Measurements from ENCODE around the gene MUC6. TPM values are rescaled to one million over a fixed set of nuclear protein-coding genes. Genes with fewer than 3 reads are reported as not detected.
"Not testable (repeated sequence)": the region's sequence is repeated elsewhere in the genome, so short reads cannot be mapped to it uniquely, and the experiment has no call there.

Gene MUC6
- total RNA-seq, 4 donors from 2014 or later = not detected

- no peak for ATAC-seq
- Histone ChIP-seq H3K36me3 (no peaks in the 10 kb centered on the region), H3K4me3 (no peak overlapping the region), H3K9me3 (no peaks in the 10 kb centered on the region), H3K27me3 (no peaks in the 10 kb centered on the region), H3K4me1 (peaks cover 0 to 4% of the 10 kb centered on the region in 2 donors), H3K27ac (no peak overlapping the region)
- DNase-seq = no peak
- no peak for TF ChIP-seq POLR2A (IDR thresholded peaks at IDR 0.05)
- TF ChIP-seq, protein P1, sequence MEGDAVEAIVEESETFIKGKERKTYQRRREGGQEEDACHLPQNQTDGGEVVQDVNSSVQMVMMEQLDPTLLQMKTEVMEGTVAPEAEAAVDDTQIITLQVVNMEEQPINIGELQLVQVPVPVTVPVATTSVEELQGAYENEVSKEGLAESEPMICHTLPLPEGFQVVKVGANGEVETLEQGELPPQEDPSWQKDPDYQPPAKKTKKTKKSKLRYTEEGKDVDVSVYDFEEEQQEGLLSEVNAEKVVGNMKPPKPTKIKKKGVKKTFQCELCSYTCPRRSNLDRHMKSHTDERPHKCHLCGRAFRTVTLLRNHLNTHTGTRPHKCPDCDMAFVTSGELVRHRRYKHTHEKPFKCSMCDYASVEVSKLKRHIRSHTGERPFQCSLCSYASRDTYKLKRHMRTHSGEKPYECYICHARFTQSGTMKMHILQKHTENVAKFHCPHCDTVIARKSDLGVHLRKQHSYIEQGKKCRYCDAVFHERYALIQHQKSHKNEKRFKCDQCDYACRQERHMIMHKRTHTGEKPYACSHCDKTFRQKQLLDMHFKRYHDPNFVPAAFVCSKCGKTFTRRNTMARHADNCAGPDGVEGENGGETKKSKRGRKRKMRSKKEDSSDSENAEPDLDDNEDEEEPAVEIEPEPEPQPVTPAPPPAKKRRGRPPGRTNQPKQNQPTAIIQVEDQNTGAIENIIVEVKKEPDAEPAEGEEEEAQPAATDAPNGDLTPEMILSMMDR (IDR thresholded peaks at IDR 0.05 in 4 of 5, conservative IDR thresholded peaks at IDR 0.05 in 1 of 5) = no peak
- in situ Hi-C loops (cut with MboI; ENCODE audit: low sequenced_read_pairs in 4 of 4) = no loop called here
- intact Hi-C loops (cut with DNase I; ENCODE audit: low total_unique reads) = no loop called here
These were observed 17.1 kb downstream of the MUC6 start for GRCh38 chr11:1019321-1019910.

GRCh38 chr11:1018091-1018490 is 18.4 kb downstream of the MUC6 start:
- Histone ChIP-seq H3K27me3 (no peaks in the 10 kb centered on the region), H3K9me3 (no peaks in the 10 kb centered on the region), H3K4me1 (peaks cover 0 to 4% of the 10 kb centered on the region in 2 donors), H3K36me3 (no peaks in the 10 kb centered on the region), H3K4me3 (no peak overlapping the region), H3K27ac (no peak overlapping the region)
- no peak for DNase-seq
- TF ChIP-seq, protein P1 (IDR thresholded peaks at IDR 0.05 in 4 of 5, conservative IDR thresholded peaks at IDR 0.05 in 1 of 5) = no peak
- TF ChIP-seq POLR2A (IDR thresholded peaks at IDR 0.05) = no peak
- in situ Hi-C loops (cut with MboI; ENCODE audit: low sequenced_read_pairs in 4 of 4) = no loop called here
- intact Hi-C loops (cut with DNase I; ENCODE audit: low total_unique reads) = no loop called here
- no peak for ATAC-seq

DNA sequence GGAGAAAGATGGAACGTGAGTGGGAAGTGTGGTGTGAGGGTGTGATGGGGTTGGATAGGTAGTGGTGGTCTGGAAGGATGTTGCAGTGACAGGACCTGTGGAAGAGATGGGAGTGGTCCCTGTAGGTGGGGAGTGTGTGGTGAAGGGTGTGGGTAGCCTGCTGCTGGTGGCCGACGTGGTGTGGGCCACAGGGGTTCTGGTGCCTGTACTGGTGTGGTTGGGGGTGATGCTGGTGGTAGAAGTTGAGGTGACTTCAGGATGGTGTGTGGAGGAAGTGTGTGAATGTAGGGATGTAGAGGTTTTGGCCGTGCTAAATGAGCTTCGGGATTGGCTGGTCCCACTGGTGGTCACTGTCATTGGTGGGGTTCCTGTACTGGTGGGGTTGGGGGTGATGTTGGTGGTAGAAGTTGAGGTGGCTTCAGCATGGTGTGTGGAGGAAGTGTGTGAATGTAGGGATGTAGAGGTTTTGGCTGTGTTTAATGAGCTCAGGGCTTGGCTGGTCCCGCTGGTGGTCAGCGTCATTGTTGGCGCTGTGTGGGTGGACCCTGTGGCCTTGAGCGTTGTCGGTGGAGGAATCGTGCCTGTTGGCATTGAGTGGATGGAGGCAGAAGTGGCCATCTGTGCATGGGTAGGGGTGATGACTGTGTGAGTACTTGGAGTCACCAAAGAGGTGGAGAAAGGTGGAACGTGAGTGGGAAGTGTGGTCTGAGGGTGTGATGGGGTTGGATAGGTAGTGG is 19.1 kb downstream of the MUC6 start:
- no peak for TF ChIP-seq POLR2A (IDR thresholded peaks at IDR 0.05)
- TF ChIP-seq, protein P1 (IDR thresholded peaks at IDR 0.05 in 4 of 5, conservative IDR thresholded peaks at IDR 0.05 in 1 of 5) = no peak
- no peaks in the 10 kb centered on the region for H3K36me3 ChIP-seq
- DNase-seq (no peak), ATAC-seq (peak; percentile 21 to 27)
- H3K9me3 ChIP-seq = no peaks in the 10 kb centered on the region
- in situ Hi-C loops (cut with MboI; ENCODE audit: low sequenced_read_pairs in 4 of 4) (no loop called here), intact Hi-C loops (cut with DNase I; ENCODE audit: low total_unique reads) (no loop called here)
- H3K27ac ChIP-seq = no peak overlapping the region
- no peaks in the 10 kb centered on the region for H3K27me3 ChIP-seq
- H3K4me3 ChIP-seq = no peak overlapping the region
- H3K4me1 ChIP-seq = peaks cover 0 to 4% of the 10 kb centered on the region in 2 donors

DNA sequence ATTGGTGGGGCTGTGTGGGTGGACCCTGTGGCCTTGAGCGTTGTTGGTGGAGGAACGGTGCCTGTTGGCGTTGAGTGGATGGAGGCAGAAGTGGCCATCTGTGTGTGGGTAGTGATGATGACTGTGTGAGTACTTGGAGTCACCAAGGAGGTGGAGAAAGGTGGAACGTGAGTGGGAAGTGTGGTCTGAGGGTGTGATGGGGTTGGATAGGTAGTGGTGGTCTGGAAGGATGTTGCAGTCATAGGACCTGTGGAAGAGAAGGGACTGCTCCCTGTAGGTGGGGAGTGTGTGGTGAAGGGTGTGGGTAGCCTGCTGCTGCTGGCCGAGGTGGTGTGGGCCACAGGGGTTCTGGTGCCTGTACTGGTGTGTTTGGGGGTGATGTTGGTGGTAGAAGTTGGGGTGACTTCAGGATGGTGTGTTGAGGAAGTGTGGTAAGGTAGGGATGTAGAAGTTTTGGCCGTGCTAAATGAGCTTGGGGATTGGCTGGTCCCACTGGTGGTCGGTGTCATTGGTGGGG is 19.9 kb downstream of the MUC6 start:
- in situ Hi-C loops (cut with MboI; ENCODE audit: low sequenced_read_pairs in 4 of 4); DNase-seq; H3K36me3 ChIP-seq; H3K4me1 ChIP-seq; H3K4me3 ChIP-seq; H3K27ac ChIP-seq; H3K9me3 ChIP-seq; H3K27me3 ChIP-seq; intact Hi-C loops (cut with DNase I; ENCODE audit: low total_unique reads): not testable (repeated sequence)
- peak; percentile 17 to 49 for ATAC-seq

DNA sequence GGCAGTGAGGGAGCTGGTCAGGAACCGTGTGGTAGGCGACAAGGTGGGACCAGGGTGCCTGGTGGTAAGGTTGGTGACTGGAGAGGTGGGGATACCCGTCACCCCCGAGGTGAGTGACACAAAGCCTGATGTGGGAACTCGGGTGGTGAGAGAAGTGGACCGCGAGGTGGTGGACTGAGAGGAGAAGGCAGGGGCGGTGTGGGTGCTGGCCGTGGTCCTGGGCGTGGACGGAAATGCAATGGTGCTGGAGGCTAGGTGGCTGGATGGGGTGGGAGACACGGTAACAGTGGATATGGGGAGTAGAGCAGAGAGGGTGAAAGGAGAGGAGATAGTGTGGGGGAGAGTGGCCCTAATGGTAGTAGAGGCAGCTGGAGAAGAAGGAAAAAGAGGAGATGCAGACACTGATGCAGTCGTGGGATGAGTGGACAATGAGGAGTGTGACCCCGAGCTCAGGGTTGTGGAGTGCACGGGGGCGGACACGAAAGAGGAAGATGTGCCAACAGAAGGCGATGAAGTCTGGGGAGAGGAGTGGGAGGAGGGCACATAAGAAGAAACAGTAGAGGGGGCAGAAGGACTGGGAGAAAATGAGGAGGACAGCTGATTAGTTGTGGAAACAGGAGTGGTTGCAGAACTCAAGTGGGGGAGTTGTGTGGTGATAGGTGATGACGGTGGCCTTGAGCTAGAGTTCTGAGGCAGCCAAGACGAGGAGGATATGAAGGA is 20.5 kb downstream of the MUC6 start:
- ATAC-seq (no peak), DNase-seq (no peak)
- peaks cover 0 to 4% of the 10 kb centered on the region in 2 donors for H3K4me1 ChIP-seq
- in situ Hi-C loops (cut with MboI; ENCODE audit: low sequenced_read_pairs in 4 of 4) (no loop called here), intact Hi-C loops (cut with DNase I; ENCODE audit: low total_unique reads) (no loop called here)
- no peak overlapping the region for H3K27ac ChIP-seq
- no peaks in the 10 kb centered on the region for H3K9me3 ChIP-seq
- TF ChIP-seq, protein P1 (IDR thresholded peaks at IDR 0.05 in 4 of 5, conservative IDR thresholded peaks at IDR 0.05 in 1 of 5) = no peak
- TF ChIP-seq POLR2A (IDR thresholded peaks at IDR 0.05) = no peak
- H3K36me3 ChIP-seq = peaks cover 0 to 12% of the 10 kb centered on the region in 2 donors
- no peaks in the 10 kb centered on the region for H3K27me3 ChIP-seq
- H3K4me3 ChIP-seq = no peak overlapping the region
